ENCODE data around the gene UFD1. TPM values are rescaled to one million over a fixed set of nuclear protein-coding genes. Genes with fewer than 3 reads are reported as not detected.

The UFD1 gene
- total RNA-seq, 1 experiment from 2014 or later = 74.4 TPM

DNA sequence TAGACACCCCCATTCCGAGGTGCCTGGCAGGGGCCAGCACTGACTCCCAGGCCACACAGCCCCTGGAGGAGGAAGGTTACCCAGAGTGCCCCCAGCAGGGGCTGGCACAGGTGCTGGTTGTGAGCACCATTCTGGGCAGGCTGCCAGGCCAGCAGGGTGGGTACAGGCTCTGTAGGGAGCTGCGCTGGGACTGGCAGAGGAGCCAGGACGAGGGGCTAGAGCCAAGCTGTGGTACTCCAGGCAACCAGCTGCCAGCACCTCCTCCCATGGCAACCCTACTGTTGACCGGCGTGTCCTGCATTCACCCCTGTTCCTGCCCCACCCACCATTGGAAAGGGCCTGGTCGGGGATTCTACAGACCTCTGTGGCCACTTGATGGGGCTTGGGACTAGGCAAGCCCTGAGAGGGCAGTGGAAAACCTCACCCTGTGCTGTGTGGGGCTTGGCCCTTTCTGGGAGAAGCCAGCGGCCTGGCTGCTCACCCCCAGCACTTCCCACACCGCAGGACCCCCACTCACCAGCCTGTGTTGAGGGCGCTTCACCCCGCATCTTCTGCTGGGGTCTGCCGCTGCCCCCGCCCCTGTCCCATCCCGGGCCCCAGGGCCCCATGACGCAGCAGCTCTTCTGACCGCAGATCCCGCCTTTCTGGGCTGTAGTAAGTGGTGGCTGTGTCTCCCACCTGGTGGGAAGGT is 43.3 kb upstream of the UFD1 start:
- Mint-ChIP-seq H3K4me3 (peak overlapping the region; percentile 67 to 82), H3K9me3 (no peaks in the 10 kb centered on the region)
- no peak overlapping the region for H3K27ac ChIP-seq (ENCODE audit: insufficient read length, low read depth, low read length)

More for the DNA sequence above, 43.3 kb upstream of the UFD1 start:
- H2AK5ac ChIP-seq (ENCODE audit: insufficient read length, low read length) = no peak overlapping the region
- H3K27me3 ChIP-seq (ENCODE audit: insufficient read depth, low read length) = peaks cover 4% of the 10 kb centered on the region; the same call in 1 of the 2 replicates
- Mint-ChIP-seq H3K27ac (no peak overlapping the region), H3K36me3 (ENCODE audit: insufficient read depth in 1 of 3, low read depth in 3 of 3) (peaks cover 3 to 20% (median 14%) of the 10 kb centered on the region in 3 experiments; a peak in 4 of 7 replicates), H3K27me3 (ENCODE audit: low read depth) (peaks cover 65% of the 10 kb centered on the region), H3K4me1 (peaks cover 8 to 12% of the 10 kb centered on the region in 2 experiments; a peak in 3 of 4 replicates)
- H3T11ph ChIP-seq (ENCODE audit: low read length) = no peak overlapping the region
- WGBS (ENCODE audit: extremely low coverage, insufficient read length, low lambda C conversion rate) = no CpG with 5 or more reads among the region's 16 CpGs
- no peak overlapping the region for H4K5ac ChIP-seq (ENCODE audit: insufficient read length, low read depth, low read length)
- H2BK5ac ChIP-seq (ENCODE audit: insufficient read length, low read length) = no peak overlapping the region
- H3K23ac ChIP-seq (ENCODE audit: insufficient read length, low read depth, low read length) = no peak overlapping the region
- TF ChIP-seq, protein P1, sequence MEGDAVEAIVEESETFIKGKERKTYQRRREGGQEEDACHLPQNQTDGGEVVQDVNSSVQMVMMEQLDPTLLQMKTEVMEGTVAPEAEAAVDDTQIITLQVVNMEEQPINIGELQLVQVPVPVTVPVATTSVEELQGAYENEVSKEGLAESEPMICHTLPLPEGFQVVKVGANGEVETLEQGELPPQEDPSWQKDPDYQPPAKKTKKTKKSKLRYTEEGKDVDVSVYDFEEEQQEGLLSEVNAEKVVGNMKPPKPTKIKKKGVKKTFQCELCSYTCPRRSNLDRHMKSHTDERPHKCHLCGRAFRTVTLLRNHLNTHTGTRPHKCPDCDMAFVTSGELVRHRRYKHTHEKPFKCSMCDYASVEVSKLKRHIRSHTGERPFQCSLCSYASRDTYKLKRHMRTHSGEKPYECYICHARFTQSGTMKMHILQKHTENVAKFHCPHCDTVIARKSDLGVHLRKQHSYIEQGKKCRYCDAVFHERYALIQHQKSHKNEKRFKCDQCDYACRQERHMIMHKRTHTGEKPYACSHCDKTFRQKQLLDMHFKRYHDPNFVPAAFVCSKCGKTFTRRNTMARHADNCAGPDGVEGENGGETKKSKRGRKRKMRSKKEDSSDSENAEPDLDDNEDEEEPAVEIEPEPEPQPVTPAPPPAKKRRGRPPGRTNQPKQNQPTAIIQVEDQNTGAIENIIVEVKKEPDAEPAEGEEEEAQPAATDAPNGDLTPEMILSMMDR (conservative IDR thresholded peaks at IDR 0.05) = no peak
- H3K23me2 ChIP-seq (ENCODE audit: insufficient read length, low read depth, low read length, poor library complexity, severe bottlenecking) = peaks cover 14% of the 10 kb centered on the region
- H4K20me1 ChIP-seq (ENCODE audit: control insufficient read depth, insufficient read depth, insufficient read length) = no peaks in the 10 kb centered on the region
- no peak overlapping the region for H2BK120ac ChIP-seq (ENCODE audit: low read depth, low read length, poor library complexity, severe bottlenecking)
- peak; percentile 43 for DNase-seq
- H3K18ac ChIP-seq (ENCODE audit: insufficient read length, low read depth, low read length) = no peak overlapping the region
- no peak overlapping the region for H3K4ac ChIP-seq (ENCODE audit: low read depth, low read length)
- no peaks in the 10 kb centered on the region for H3K9me3 ChIP-seq (ENCODE audit: control insufficient read depth, low read depth, low read length)
- no peak overlapping the region for H2BK15ac ChIP-seq (ENCODE audit: low read depth, low read length)
- no peak overlapping the region for H2AFZ ChIP-seq (ENCODE audit: low read length)
- no peak overlapping the region for H3K9ac ChIP-seq (ENCODE audit: extremely low read depth, insufficient read length, low read length)
- H2BK20ac ChIP-seq (ENCODE audit: low read depth, low read length, poor library complexity, severe bottlenecking) = no peak overlapping the region
- H3K4me1 ChIP-seq (ENCODE audit: insufficient read depth, low read length) = no peaks in the 10 kb centered on the region
- no peak overlapping the region for H4K91ac ChIP-seq (ENCODE audit: insufficient read length, low read depth, low read length)
- no peaks in the 10 kb centered on the region for H3K79me2 ChIP-seq (ENCODE audit: insufficient read depth, low read length)
- H2BK12ac ChIP-seq (ENCODE audit: insufficient read length, low read depth, low read length) = no peak overlapping the region
- H4K8ac ChIP-seq (replicated peaks; ENCODE audit: insufficient read length, low read depth, low read length) = no peak overlapping the region
- no peak overlapping the region for H3K56ac ChIP-seq (ENCODE audit: insufficient read length, low read depth, low read length)
- no peaks in the 10 kb centered on the region for H3K79me1 ChIP-seq (ENCODE audit: insufficient read depth, low read depth, low read length, poor library complexity, severe bottlenecking)
- peak overlapping the region; percentile 55 for H3K4me2 ChIP-seq (ENCODE audit: insufficient read depth, insufficient read length, low read length)
- no peak overlapping the region for H3K14ac ChIP-seq (ENCODE audit: insufficient read depth, low read length)

Measured in H9 (cell line).